GM12878 (cell line): ENCODE measurements around the gene STAG1. TPM values are rescaled to one million over a fixed set of nuclear protein-coding genes. Genes with fewer than 3 reads are reported as not detected.

Experiments
- ATAC-seq: fragments of 200-7000 bp; cut with Tn5 transposase; 3 replicates; pipeline ENCODE4 v1.9.1; 2020; ENCODE audit warnings: mild to moderate bottlenecking, moderate library complexity
- BruUV-seq: library from RNA; stranded (reverse); fragments of 400-500 nt; replicated peaks from 2 replicates; lab custom pipeline; 2021; lab: Mats Ljungman, UMichigan
- CTCF ChIA-PET: fragments of 300-600 bp; sonication (Branson Sonifier 250); formaldehyde crosslinking; extraction: SDS; loops from one replicate; lab custom pipeline; 2021; ENCODE audit warnings: inconsistent platforms; lab: Yijun Ruan, JAX
- POLR2A ChIA-PET: fragments of 350-600 bp; formaldehyde crosslinking; extraction: SDS; loops from one replicate; lab custom pipeline; 2021; ENCODE audit warnings: inconsistent platforms; lab: Charles Lee
- RAD21 ChIA-PET: fragments of 300-600 bp; sonication (Branson Sonifier 250); formaldehyde crosslinking; loops from one replicate; lab custom pipeline; 2023; ENCODE audit warnings: antibody characterized with exemption; ENCODE audit not compliant: unreplicated experiment; lab: Charles Lee
- SMC1A ChIA-PET: fragments of 300-600 bp; sonication (Branson Sonifier 250); formaldehyde crosslinking; loops from one replicate; lab custom pipeline; 2023; ENCODE audit not compliant: unreplicated experiment, uncharacterized antibody; lab: Charles Lee
- DNase-seq: peaks from one replicate; pipeline ENCODE4 v3.0.0-alpha.2; 2011; ENCODE audit warnings: low read depth, low spot score
- FAIRE-seq: peaks from 3 replicates; lab custom pipeline; 2011; peaks lifted over from hg19 to GRCh38; lab: Jason Lieb, UNC
- H2AFZ ChIP-seq: 2 replicates; pipeline ENCODE4 v1.6.0; 2011; ENCODE audit warnings: low read depth, low read length, control low read depth; ENCODE audit not compliant: control insufficient read depth
- H3K27ac ChIP-seq: 2 replicates; pipeline ENCODE4 v1.5.1; 2011; ENCODE audit warnings: control low read depth; ENCODE audit not compliant: control insufficient read depth, insufficient read depth
- H3K27me3 ChIP-seq, 2 experiments: replicated peaks in 1 of 2; 2 replicates each; pipeline versions ENCODE4 v1.6.0 to v1.6.1; 2011; ENCODE audit warnings: low read length in 1 of 2; ENCODE audit not compliant: control insufficient read depth in 2 of 2, insufficient read depth in 2 of 2
- H3K36me3 ChIP-seq, 2 experiments: 2 replicates each; pipeline ENCODE4 v1.5.1; 2011; ENCODE audit warnings: low read length in 1 of 2; ENCODE audit not compliant: control insufficient read depth in 2 of 2, insufficient read depth in 2 of 2
- H3K4me1 ChIP-seq: 2 replicates; pipeline ENCODE4 v1.6.1; 2011; ENCODE audit warnings: mild to moderate bottlenecking, low read length, moderate library complexity, mixed read lengths; ENCODE audit not compliant: control insufficient read depth, insufficient read depth
- H3K4me2 ChIP-seq: 2 replicates; pipeline ENCODE4 v1.6.0; 2011; ENCODE audit warnings: control low read depth; ENCODE audit not compliant: control insufficient read depth, insufficient read depth
- H3K4me3 ChIP-seq: fragments of 200-600 bp; sonication (generic); 2 replicates; pipeline ENCODE4 v1.5.1; 2016
- H3K79me2 ChIP-seq: 2 replicates; pipeline ENCODE4 v1.6.0; 2011; ENCODE audit warnings: low read length; ENCODE audit not compliant: control insufficient read depth, insufficient read depth
- H3K9ac ChIP-seq: 2 replicates; pipeline ENCODE4 v1.8.0; 2011; ENCODE audit warnings: low read length, control low read depth, mixed read lengths; ENCODE audit not compliant: control insufficient read depth, insufficient read depth
- H3K9me3 ChIP-seq: replicated peaks from 3 replicates; pipeline ENCODE4 v1.5.1; 2011; ENCODE audit warnings: mild to moderate bottlenecking, low read length; ENCODE audit not compliant: control insufficient read depth, insufficient read depth
- H4K20me1 ChIP-seq: 2 replicates; pipeline ENCODE4 v1.6.0; 2011; ENCODE audit not compliant: control insufficient read depth, insufficient read depth
- CBX5 ChIP-seq: sonication (generic); IDR thresholded peaks from 2 replicates; pipeline ENCODE4 v1.6.1; 2016; ENCODE audit warnings: low read depth, moderate library complexity, mild to moderate bottlenecking, inconsistent platforms
- MTA3 ChIP-seq: IDR thresholded peaks from 2 replicates; pipeline ENCODE4 v1.6.1; 2012; ENCODE audit warnings: low read length, inconsistent platforms, borderline replicate concordance
- SUZ12 ChIP-seq: fragments of 200-600 bp; sonication (generic); IDR thresholded peaks from one replicate; pipeline ENCODE4 v1.6.1; 2018; ENCODE audit warnings: antibody characterized with exemption, mild to moderate bottlenecking; ENCODE audit not compliant: unreplicated experiment
- WGBS: methylation state at CpG from one replicate; pipeline ENCODE4 v1.1.6; 2016; ENCODE audit warnings: low lambda C conversion rate; ENCODE audit not compliant: insufficient replicate concordance, insufficient coverage; ENCODE audit errors: missing lambda C conversion rate; 5-methylcytosine and 5-hydroxymethylcytosine counted together
- in situ Hi-C: fragments of 300-500 bp; cut with MboI; formaldehyde crosslinking; loops from 9 replicates; pipeline ENCODE4 v1.14.3; 2018; ENCODE audit warnings: mixed read lengths
- intact Hi-C: fragments of 100-400 bp; cut with micrococcal nuclease; formaldehyde crosslinking; loops from one replicate; pipeline ENCODE4 v1.14.2; 2022; ENCODE audit not compliant: unreplicated experiment
- polyA plus RNA-seq, 11 experiments: library from polyadenylated mRNA; depleted of rRNA in 4 of 11; unstranded in 6 of 11; stranded (reverse) in 5 of 11; fragments of >200 nt; fragmentation: Nextera tagmentation in 4 of 11; fragmentation: Illumina TruSeq in 1 of 11; extraction: Ambion mirVana in 4 of 11; extraction: Trizol in 1 of 11; gene quantifications; 1 replicate in 1 of 11; 2 replicates in 10 of 11; pipeline versions ENCODE4 v1.2.1 to v1.2.3, GENCODE V29; 2011 to 2016; ENCODE audit warnings: inconsistent platforms in 2 of 11, missing spikeins in 2 of 11, low read depth in 1 of 11
- total RNA-seq, 4 experiments: library from RNA; depleted of rRNA in 3 of 4; stranded (reverse); fragments of >200 nt in 3 of 4; fragmentation: Illumina TruSeq in 1 of 4; extraction: Trizol in 1 of 4; gene quantifications; 2 replicates each; pipeline versions ENCODE4 v1.2.1 to v1.2.3, GENCODE V29; 2013 to 2021
- TF ChIP-seq, protein P1 (sequence below): IDR thresholded peaks from 2 replicates; pipeline ENCODE4 v1.6.1; 2012; ENCODE audit warnings: low read length, inconsistent platforms
- TF ChIP-seq, protein P2 (sequence below): fragments of 150-350 bp; IDR thresholded peaks from 2 replicates; pipeline ENCODE4 v1.6.1; 2014; ENCODE audit warnings: mild to moderate bottlenecking, low read depth, low read length
- TF ChIP-seq, protein P3 (sequence below): fragments of 450-650 bp; formaldehyde crosslinking; IDR thresholded peaks from 2 replicates; pipeline ENCODE4 v1.5.0; 2022; ENCODE audit warnings: mild to moderate bottlenecking, missing genetic modification characterization
- TF ChIP-seq, protein P4 (sequence below): fragments of 450-650 bp; conservative IDR thresholded peaks from 2 replicates; pipeline ENCODE4 v1.6.1; 2017; ENCODE audit warnings: mild to moderate bottlenecking, moderate library complexity

The STAG1 gene
- total and polyA plus RNA-seq, 10 of the 15 experiments (the other 5 are each of a cell fraction or from before 2014, with no cell fraction given) = 4.4 to 30.1 (median 20.2) TPM

DNA sequence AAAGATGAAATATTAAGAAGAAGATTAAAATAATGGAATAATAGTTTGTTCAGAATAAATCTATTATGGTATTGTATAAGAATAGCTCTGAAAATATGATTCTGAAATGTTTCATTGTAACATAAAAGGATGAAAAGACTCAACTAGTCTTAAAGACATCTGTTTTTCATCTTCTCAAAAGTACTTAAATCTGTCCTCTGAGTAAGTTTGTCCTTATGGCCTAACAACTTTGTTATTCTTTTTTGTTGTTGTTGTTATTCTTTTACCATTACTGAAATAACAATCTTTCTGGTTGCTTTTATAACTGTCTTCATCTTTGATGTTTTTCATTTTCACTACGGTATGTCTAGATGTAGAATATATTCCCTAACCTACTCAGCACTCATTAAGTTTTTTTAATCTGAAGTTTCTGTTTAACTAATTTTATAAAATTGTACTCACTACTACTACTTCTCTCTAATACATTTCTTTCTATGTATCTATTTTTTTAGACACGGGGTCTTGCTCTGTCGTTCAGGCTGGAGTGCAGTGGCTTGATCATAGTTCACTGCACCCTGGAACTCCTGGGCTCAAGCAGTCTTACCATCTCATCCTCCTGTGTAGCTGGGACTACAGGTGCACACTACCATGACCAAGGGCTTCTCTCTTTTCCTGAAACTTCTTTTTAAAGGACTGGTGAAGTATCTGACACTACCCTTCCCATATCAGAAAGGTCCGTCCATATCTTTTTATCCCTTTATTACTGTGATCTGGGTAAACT is 261.4 kb downstream of the STAG1 start:
- FAIRE-seq (no peak), ATAC-seq (no peak), DNase-seq (no peak)
- Histone ChIP-seq H3K9ac (no peak overlapping the region), H3K9me3 (no peaks in the 10 kb centered on the region; the same call in 1 of the 3 replicates), H3K27ac (no peak overlapping the region), H4K20me1 (no peaks in the 10 kb centered on the region), H3K4me2 (no peak overlapping the region), H3K79me2 (no peaks in the 10 kb centered on the region), H3K4me1 (no peaks in the 10 kb centered on the region), H3K36me3 (peaks cover 0 to 5% of the 10 kb centered on the region in 2 experiments; a peak in 3 of 4 replicates), H3K4me3 (no peak overlapping the region), H3K27me3 (no peaks in the 10 kb centered on the region), H2AFZ (no peak overlapping the region)
- BruUV-seq = no TSS peak
- in situ Hi-C loops (no loop called here), intact Hi-C loops (no loop called here)
- WGBS = 93% methylated on average over 4 of the region's 4 CpGs
- ChIA-PET CTCF (no interaction called here), SMC1A (no interaction called here), POLR2A (no interaction called here), RAD21 (no interaction called here)
- TF ChIP-seq, protein P1, sequence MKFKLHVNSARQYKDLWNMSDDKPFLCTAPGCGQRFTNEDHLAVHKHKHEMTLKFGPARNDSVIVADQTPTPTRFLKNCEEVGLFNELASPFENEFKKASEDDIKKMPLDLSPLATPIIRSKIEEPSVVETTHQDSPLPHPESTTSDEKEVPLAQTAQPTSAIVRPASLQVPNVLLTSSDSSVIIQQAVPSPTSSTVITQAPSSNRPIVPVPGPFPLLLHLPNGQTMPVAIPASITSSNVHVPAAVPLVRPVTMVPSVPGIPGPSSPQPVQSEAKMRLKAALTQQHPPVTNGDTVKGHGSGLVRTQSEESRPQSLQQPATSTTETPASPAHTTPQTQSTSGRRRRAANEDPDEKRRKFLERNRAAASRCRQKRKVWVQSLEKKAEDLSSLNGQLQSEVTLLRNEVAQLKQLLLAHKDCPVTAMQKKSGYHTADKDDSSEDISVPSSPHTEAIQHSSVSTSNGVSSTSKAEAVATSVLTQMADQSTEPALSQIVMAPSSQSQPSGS = no peak
- no peak for TF ChIP-seq CBX5

DNA sequence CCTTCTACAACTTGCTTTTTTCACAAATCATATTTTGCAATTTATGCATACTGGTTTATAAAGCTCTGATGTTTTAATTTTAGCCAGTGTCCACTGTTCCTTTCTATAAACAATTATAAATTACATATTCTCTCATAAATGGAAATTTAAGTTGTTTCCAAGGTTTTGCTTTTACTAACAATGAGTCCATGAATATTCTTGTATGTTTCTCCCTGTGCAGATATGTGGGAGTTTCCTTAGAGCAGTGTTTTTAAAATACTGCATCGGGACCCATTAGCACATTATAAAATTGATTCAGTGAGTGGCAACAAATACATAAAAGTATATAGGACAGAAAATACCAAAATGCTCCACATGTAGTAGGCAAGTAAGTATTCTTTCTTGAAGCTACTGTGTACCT is 266.4 kb downstream of the STAG1 start:
- no TSS peak for BruUV-seq
- ChIA-PET RAD21 (no interaction called here), SMC1A (no interaction called here), CTCF (interaction anchor here (1.3 to 1.8 kb wide), 2 partner anchors 21 to 94 kb away, joined by 3 to 4 read pairs; no protein-coding TSS in a partner anchor), POLR2A (no interaction called here)
- H2AFZ ChIP-seq = no peak overlapping the region
- H4K20me1 ChIP-seq = no peaks in the 10 kb centered on the region
- no peak overlapping the region for H3K9ac ChIP-seq
- ATAC-seq (no peak), DNase-seq (no peak), FAIRE-seq (no peak)
- in situ Hi-C loops = no loop called here
- 97% methylated on average over 1 of the region's 1 CpG for WGBS
- intact Hi-C loops = no loop called here
- H3K27me3 ChIP-seq = no peaks in the 10 kb centered on the region
- H3K4me1 ChIP-seq = no peaks in the 10 kb centered on the region
- no peak overlapping the region for H3K4me2 ChIP-seq
- no peaks in the 10 kb centered on the region for H3K79me2 ChIP-seq
- H3K27ac ChIP-seq = no peak overlapping the region
- no peak overlapping the region for H3K4me3 ChIP-seq
- no peaks in the 10 kb centered on the region; the same call in 1 of the 3 replicates for H3K9me3 ChIP-seq
- H3K36me3 ChIP-seq = no peaks in the 10 kb centered on the region; a peak in 2 of 4 replicates
- TF ChIP-seq, protein P2, sequence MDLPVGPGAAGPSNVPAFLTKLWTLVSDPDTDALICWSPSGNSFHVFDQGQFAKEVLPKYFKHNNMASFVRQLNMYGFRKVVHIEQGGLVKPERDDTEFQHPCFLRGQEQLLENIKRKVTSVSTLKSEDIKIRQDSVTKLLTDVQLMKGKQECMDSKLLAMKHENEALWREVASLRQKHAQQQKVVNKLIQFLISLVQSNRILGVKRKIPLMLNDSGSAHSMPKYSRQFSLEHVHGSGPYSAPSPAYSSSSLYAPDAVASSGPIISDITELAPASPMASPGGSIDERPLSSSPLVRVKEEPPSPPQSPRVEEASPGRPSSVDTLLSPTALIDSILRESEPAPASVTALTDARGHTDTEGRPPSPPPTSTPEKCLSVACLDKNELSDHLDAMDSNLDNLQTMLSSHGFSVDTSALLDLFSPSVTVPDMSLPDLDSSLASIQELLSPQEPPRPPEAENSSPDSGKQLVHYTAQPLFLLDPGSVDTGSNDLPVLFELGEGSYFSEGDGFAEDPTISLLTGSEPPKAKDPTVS = no peak
- TF ChIP-seq SUZ12 (no peak), MTA3 (no peak)
- TF ChIP-seq, protein P3, sequence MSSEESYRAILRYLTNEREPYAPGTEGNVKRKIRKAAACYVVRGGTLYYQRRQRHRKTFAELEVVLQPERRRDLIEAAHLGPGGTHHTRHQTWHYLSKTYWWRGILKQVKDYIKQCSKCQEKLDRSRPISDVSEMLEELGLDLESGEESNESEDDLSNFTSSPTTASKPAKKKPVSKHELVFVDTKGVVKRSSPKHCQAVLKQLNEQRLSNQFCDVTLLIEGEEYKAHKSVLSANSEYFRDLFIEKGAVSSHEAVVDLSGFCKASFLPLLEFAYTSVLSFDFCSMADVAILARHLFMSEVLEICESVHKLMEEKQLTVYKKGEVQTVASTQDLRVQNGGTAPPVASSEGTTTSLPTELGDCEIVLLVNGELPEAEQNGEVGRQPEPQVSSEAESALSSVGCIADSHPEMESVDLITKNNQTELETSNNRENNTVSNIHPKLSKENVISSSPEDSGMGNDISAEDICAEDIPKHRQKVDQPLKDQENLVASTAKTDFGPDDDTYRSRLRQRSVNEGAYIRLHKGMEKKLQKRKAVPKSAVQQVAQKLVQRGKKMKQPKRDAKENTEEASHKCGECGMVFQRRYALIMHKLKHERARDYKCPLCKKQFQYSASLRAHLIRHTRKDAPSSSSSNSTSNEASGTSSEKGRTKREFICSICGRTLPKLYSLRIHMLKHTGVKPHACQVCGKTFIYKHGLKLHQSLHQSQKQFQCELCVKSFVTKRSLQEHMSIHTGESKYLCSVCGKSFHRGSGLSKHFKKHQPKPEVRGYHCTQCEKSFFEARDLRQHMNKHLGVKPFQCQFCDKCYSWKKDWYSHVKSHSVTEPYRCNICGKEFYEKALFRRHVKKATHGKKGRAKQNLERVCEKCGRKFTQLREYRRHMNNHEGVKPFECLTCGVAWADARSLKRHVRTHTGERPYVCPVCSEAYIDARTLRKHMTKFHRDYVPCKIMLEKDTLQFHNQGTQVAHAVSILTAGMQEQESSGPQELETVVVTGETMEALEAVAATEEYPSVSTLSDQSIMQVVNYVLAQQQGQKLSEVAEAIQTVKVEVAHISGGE (CRISPR knock-in tag) = no peak
- TF ChIP-seq, protein P4, sequence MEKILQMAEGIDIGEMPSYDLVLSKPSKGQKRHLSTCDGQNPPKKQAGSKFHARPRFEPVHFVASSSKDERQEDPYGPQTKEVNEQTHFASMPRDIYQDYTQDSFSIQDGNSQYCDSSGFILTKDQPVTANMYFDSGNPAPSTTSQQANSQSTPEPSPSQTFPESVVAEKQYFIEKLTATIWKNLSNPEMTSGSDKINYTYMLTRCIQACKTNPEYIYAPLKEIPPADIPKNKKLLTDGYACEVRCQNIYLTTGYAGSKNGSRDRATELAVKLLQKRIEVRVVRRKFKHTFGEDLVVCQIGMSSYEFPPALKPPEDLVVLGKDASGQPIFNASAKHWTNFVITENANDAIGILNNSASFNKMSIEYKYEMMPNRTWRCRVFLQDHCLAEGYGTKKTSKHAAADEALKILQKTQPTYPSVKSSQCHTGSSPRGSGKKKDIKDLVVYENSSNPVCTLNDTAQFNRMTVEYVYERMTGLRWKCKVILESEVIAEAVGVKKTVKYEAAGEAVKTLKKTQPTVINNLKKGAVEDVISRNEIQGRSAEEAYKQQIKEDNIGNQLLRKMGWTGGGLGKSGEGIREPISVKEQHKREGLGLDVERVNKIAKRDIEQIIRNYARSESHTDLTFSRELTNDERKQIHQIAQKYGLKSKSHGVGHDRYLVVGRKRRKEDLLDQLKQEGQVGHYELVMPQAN = no peak
